HG03175 (cell line): Measurements from ENCODE around the gene THUMPD1.
"Not testable (repeated sequence)": the region's sequence is repeated elsewhere in the genome, so short reads cannot be mapped to it uniquely, and the experiment has no call there.

Source experiments
- ATAC-seq: cut with Tn5 transposase; IDR thresholded peaks from one replicate; pipeline ENCODE4 v1.9.1; 2021; ENCODE audit warnings: mild to moderate bottlenecking, moderate library complexity; ENCODE audit not compliant: unreplicated experiment

The THUMPD1 gene

GRCh38 chr16:20701692-20702091 lies 39.9 kb downstream of the THUMPD1 start:
- not testable (repeated sequence) for ATAC-seq

GRCh38 chr16:20696618-20697017 lies 45.0 kb downstream of the THUMPD1 start:
- ATAC-seq, result no peak

GRCh38 chr16:20695024-20695423 lies 46.6 kb downstream of the THUMPD1 start:
- no peak for ATAC-seq

- ATAC-seq, result not testable (repeated sequence)
Observed at GRCh38 chr16:20694096-20694495, 47.5 kb downstream of the THUMPD1 start.

- ATAC-seq, result no peak
Observed at GRCh38 chr16:20689668-20690067, 52.0 kb downstream of the THUMPD1 start.

GRCh38 chr16:20683812-20684211 lies 57.8 kb downstream of the THUMPD1 start:
- no peak for ATAC-seq
